Kidney (tissue), 14 donors: ENCODE results near the gene OR5W2. TPM values are rescaled to one million over a fixed set of nuclear protein-coding genes. Genes with fewer than 3 reads are reported as not detected.

Experiments used
- DNase-seq, 5 donors: peaks; one replicate each; pipeline ENCODE4 v3.0.0-alpha.2; 2013 to 2020
- FAIRE-seq: peaks from 2 replicates; lab custom pipeline; 2012; peaks lifted over from hg19 to GRCh38; lab: Jason Lieb, UNC
- H3K27ac ChIP-seq, 2 donors: one replicate each; pipeline ENCODE4 v1.7.0; 2013; ENCODE audit warnings: low read depth in 2 of 2, low read length in 2 of 2, inconsistent platforms in 1 of 2
- H3K27me3 ChIP-seq: one replicate; pipeline ENCODE4 v1.7.1; 2013; ENCODE audit warnings: low read length, inconsistent platforms; ENCODE audit not compliant: control insufficient read depth, insufficient read depth
- H3K36me3 ChIP-seq, 3 donors: one replicate each; pipeline versions ENCODE4 v1.7.0 to v1.7.1; 2013; ENCODE audit warnings: low read length in 3 of 3, control low read depth in 1 of 3, inconsistent platforms in 1 of 3; ENCODE audit not compliant: insufficient read depth in 3 of 3, control insufficient read depth in 2 of 3
- H3K4me1 ChIP-seq, 3 donors: one replicate each; pipeline versions ENCODE4 v1.7.0 to v1.7.1; 2013; ENCODE audit warnings: low read length in 3 of 3, inconsistent platforms in 1 of 3, low read depth in 1 of 3; ENCODE audit not compliant: control insufficient read depth in 2 of 3, insufficient read depth in 2 of 3
- H3K4me3 ChIP-seq, 3 donors: one replicate each; pipeline versions ENCODE4 v1.7.0 to v1.8.1; 2013; ENCODE audit warnings: low read length in 3 of 3, control low read depth in 1 of 3, inconsistent platforms in 1 of 3
- H3K9ac ChIP-seq, 3 donors: one replicate each; pipeline versions ENCODE4 v1.7.0 to v1.7.1; 2013; ENCODE audit warnings: low read length in 3 of 3, control low read depth in 1 of 3, inconsistent platforms in 1 of 3
- H3K9me3 ChIP-seq, 3 donors: one replicate each; pipeline versions ENCODE4 v1.7.0 to v1.7.1; 2013; ENCODE audit warnings: low read length in 3 of 3, control low read depth in 1 of 3, inconsistent platforms in 1 of 3; ENCODE audit not compliant: control insufficient read depth in 2 of 3, insufficient read depth in 1 of 3
- CTCF ChIP-seq: IDR thresholded peaks from 3 replicates; pipeline ENCODE4 v1.5.1; 2012; ENCODE audit warnings: mild to moderate bottlenecking, moderate library complexity, borderline replicate concordance; ENCODE audit not compliant: insufficient read depth; ENCODE audit errors: extremely low read depth
- intact Hi-C: fragments of 100-400 bp; cut with DNase I; formaldehyde crosslinking; loops from one replicate; pipeline ENCODE4 v1.11.1; 2022
- polyA plus RNA-seq: library from polyadenylated mRNA; stranded (reverse); fragments of 350-450 nt; fragmentation: Illumina TruSeq; extraction: RNeasy Lipid Tissue Mini Kit (QIAGEN cat#74804); gene quantifications from one replicate; pipeline ENCODE4 v1.2.3, GENCODE V29; 2014; ENCODE audit warnings: low read depth, low replicate concordance; ENCODE audit not compliant: insufficient read depth
- total RNA-seq: library from RNA; stranded (reverse); fragmentation: NEBNext Ultra II Directional; extraction: Animal tissue kit (Norgen Biotek cat#: 25700); gene quantifications from one replicate; pipeline ENCODE4 v1.2.1, GENCODE V29; 2021
- donor health status: control.
- donor health status: control.
- donor health status: control.
- donor health status: control.
- donor health status: control.
- donor health status: DM: yes; HTN: yes; CAD: no.
- donor health status: Normal renal cell carcinoma (clear cell type).

Gene OR5W2
- total and polyA plus RNA-seq, 2 donors from 2014 or later = not detected

DNA sequence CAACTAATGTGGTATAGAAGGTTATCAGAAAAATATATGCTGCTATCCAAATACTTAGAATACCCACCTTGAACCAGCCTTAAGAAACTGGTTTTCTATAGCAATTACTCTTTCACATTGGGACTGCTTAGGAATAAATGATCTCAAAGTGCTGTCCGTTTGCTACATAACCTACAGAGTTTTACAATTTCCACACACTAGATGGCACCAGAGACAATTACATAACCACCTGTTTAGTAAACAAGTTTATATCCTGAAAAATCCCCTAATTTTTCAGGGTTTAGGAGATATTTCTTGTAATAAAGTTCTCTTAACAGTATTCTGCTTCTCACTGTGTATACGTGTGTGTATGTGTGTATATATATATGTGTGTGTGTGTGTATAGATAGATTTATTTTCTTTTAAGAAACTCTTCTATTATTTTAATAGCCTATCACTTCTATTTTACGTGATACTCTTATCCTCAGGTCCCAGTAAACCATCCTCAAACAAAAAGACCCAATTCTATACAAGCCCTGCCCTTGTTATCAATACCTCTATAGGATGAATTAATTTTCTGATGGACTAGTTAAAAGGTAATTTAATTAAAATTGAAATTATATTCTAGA, 28.5 kb upstream of the OR5W2 start:
- peak; percentile 39 for TF ChIP-seq CTCF
- no peaks in the 10 kb centered on the region for H3K9me3 ChIP-seq
- no peak overlapping the region for H3K27ac ChIP-seq
- H3K36me3 ChIP-seq = no peaks in the 10 kb centered on the region
- no peaks in the 10 kb centered on the region for H3K27me3 ChIP-seq
- no peaks in the 10 kb centered on the region for H3K4me1 ChIP-seq
- intact Hi-C loops = no loop called here
- FAIRE-seq (peak; percentile 27), DNase-seq (peak in 2 of 5 donors; percentile 34 to 56)
- no peak overlapping the region for H3K9ac ChIP-seq
- H3K4me3 ChIP-seq = no peak overlapping the region

- H3K4me1 ChIP-seq = no peaks in the 10 kb centered on the region
- TF ChIP-seq CTCF = no peak
- no peak within 1 kb of the TSS for H3K4me3 ChIP-seq
- no peaks in the 10 kb centered on the region for H3K36me3 ChIP-seq
- intact Hi-C loops = no loop called here
- FAIRE-seq (no peak), DNase-seq (no peak)
- H3K9me3 ChIP-seq = no peaks in the 10 kb centered on the region
- H3K9ac ChIP-seq = no peak within 1 kb of the TSS
- no peak within 1 kb of the TSS for H3K27ac ChIP-seq
- no peaks in the 10 kb centered on the region for H3K27me3 ChIP-seq
Measured at GRCh38 chr11:55936300-55936699, 21.9 kb upstream of the OR5W2 start, which contains the start of gene OR5I1. OR5I1 (minus strand) TSS chr11:55936400; CDS start chr11:55936400, 0 bp downstream.

- Histone ChIP-seq H3K9me3 (no peaks in the 10 kb centered on the region), H3K4me3 (no peak overlapping the region)
- FAIRE-seq = no peak
Measured at GRCh38 chr11:55920537-55920936, 6.2 kb upstream of the OR5W2 start.

More at GRCh38 chr11:55920537-55920936, 6.2 kb upstream of the OR5W2 start:
- H3K27ac ChIP-seq = no peak overlapping the region
- H3K27me3 ChIP-seq = no peaks in the 10 kb centered on the region
- no peaks in the 10 kb centered on the region for H3K36me3 ChIP-seq
- no peak overlapping the region for H3K9ac ChIP-seq
- H3K4me1 ChIP-seq = no peaks in the 10 kb centered on the region
- DNase-seq = peak in 1 of 5 donors; percentile 41
- TF ChIP-seq CTCF = no peak
- intact Hi-C loops = no loop called here
